Measurements from ENCODE around the gene RHOBTB1. TPM values are rescaled to one million over a fixed set of nuclear protein-coding genes. Genes with fewer than 3 reads are reported as not detected.

Gene RHOBTB1
- total RNA-seq, 1 donor = 32.9 TPM

GRCh38 chr10:60957667-60958221, 13.8 kb upstream of the RHOBTB1 start:
- no peaks in the 10 kb centered on the region for H3K9me3 ChIP-seq (ENCODE audit: low read depth, low read length)
- peaks cover 25% of the 10 kb centered on the region for H3K4me1 ChIP-seq (ENCODE audit: insufficient read depth, low read length)

GRCh38 chr10:60955957-60956425, 12.0 kb upstream of the RHOBTB1 start:
- Histone ChIP-seq H4K20me1 (ENCODE audit: insufficient read depth, low read length) (no peaks in the 10 kb centered on the region), H3K4me3 (ENCODE audit: insufficient read depth, low read length) (no peak overlapping the region), H3K9me3 (ENCODE audit: low read depth, low read length) (no peaks in the 10 kb centered on the region), H3K4me1 (ENCODE audit: insufficient read depth, low read length) (peaks cover 23% of the 10 kb centered on the region), H3K4me2 (ENCODE audit: insufficient read depth, low read length) (peak overlapping the region; percentile 31), H3K27me3 (ENCODE audit: insufficient read depth, low read length) (no peaks in the 10 kb centered on the region), H2AFZ (ENCODE audit: low read length) (no peak overlapping the region), H3K79me2 (ENCODE audit: insufficient read depth, low read length) (no peaks in the 10 kb centered on the region), H3K27ac (ENCODE audit: low read depth, low read length) (peak overlapping the region; percentile 27), H3K36me3 (ENCODE audit: insufficient read depth, low read length) (no peaks in the 10 kb centered on the region)
- TF ChIP-seq CTCF (IDR thresholded peaks at IDR 0.05; ENCODE audit: extremely low read depth, low read depth, low read length) = no peak
- no peak for DNase-seq (ENCODE audit: insufficient read length, low spot score, missing footprints)

More at GRCh38 chr10:60957667-60958221, 13.8 kb upstream of the RHOBTB1 start:
- no peak for DNase-seq (ENCODE audit: insufficient read length, low spot score, missing footprints)
- TF ChIP-seq CTCF (IDR thresholded peaks at IDR 0.05; ENCODE audit: extremely low read depth, low read depth, low read length) = no peak
- Histone ChIP-seq H3K4me3 (ENCODE audit: insufficient read depth, low read length) (no peak overlapping the region), H3K27me3 (ENCODE audit: insufficient read depth, low read length) (no peaks in the 10 kb centered on the region), H3K79me2 (ENCODE audit: insufficient read depth, low read length) (no peaks in the 10 kb centered on the region), H4K20me1 (ENCODE audit: insufficient read depth, low read length) (no peaks in the 10 kb centered on the region), H3K36me3 (ENCODE audit: insufficient read depth, low read length) (no peaks in the 10 kb centered on the region), H2AFZ (ENCODE audit: low read length) (no peak overlapping the region), H3K27ac (ENCODE audit: low read depth, low read length) (no peak overlapping the region), H3K4me2 (ENCODE audit: insufficient read depth, low read length) (no peak overlapping the region)

- Histone ChIP-seq H3K79me2 (ENCODE audit: insufficient read depth, low read length) (no peaks in the 10 kb centered on the region), H3K27ac (ENCODE audit: low read depth, low read length) (no peak overlapping the region), H4K20me1 (ENCODE audit: insufficient read depth, low read length) (no peaks in the 10 kb centered on the region), H3K9me3 (ENCODE audit: low read depth, low read length) (no peaks in the 10 kb centered on the region), H3K4me2 (ENCODE audit: insufficient read depth, low read length) (no peak overlapping the region), H3K4me3 (ENCODE audit: insufficient read depth, low read length) (no peak overlapping the region), H3K27me3 (ENCODE audit: insufficient read depth, low read length) (no peaks in the 10 kb centered on the region), H3K36me3 (ENCODE audit: insufficient read depth, low read length) (no peaks in the 10 kb centered on the region), H3K4me1 (ENCODE audit: insufficient read depth, low read length) (peaks cover 23% of the 10 kb centered on the region), H2AFZ (ENCODE audit: low read length) (no peak overlapping the region)
- no peak for TF ChIP-seq CTCF (IDR thresholded peaks at IDR 0.05; ENCODE audit: extremely low read depth, low read depth, low read length)
- no peak for DNase-seq (ENCODE audit: insufficient read length, low spot score, missing footprints)
These were observed 11.3 kb upstream of the RHOBTB1 start for GRCh38 chr10:60955316-60955715.

- Histone ChIP-seq H3K79me2 (ENCODE audit: insufficient read depth, low read length) (no peaks in the 10 kb centered on the region), H4K20me1 (ENCODE audit: insufficient read depth, low read length) (no peaks in the 10 kb centered on the region), H3K36me3 (ENCODE audit: insufficient read depth, low read length) (no peaks in the 10 kb centered on the region), H3K27ac (ENCODE audit: low read depth, low read length) (no peak overlapping the region), H3K9me3 (ENCODE audit: low read depth, low read length) (no peaks in the 10 kb centered on the region), H3K4me3 (ENCODE audit: insufficient read depth, low read length) (no peak overlapping the region), H3K27me3 (ENCODE audit: insufficient read depth, low read length) (no peaks in the 10 kb centered on the region), H2AFZ (ENCODE audit: low read length) (no peak overlapping the region), H3K4me2 (ENCODE audit: insufficient read depth, low read length) (no peak overlapping the region), H3K4me1 (ENCODE audit: insufficient read depth, low read length) (peaks cover 18% of the 10 kb centered on the region)
- no peak for TF ChIP-seq CTCF (IDR thresholded peaks at IDR 0.05; ENCODE audit: extremely low read depth, low read depth, low read length)
- no peak for DNase-seq (ENCODE audit: insufficient read length, low spot score, missing footprints)
These were observed 10.1 kb upstream of the RHOBTB1 start for GRCh38 chr10:60954035-60954434.
